ENCODE results near the gene CCDC91. TPM values are rescaled to one million over a fixed set of nuclear protein-coding genes. Genes with fewer than 3 reads are reported as not detected.
A peak's percentile ranks its signal among the peaks of the same experiment; 100 is the strongest.

CCDC91 gene
- total RNA-seq, 1 donor from 2014 or later = 35.8 TPM

- intact Hi-C loops (cut with DNase I) = no loop called here
These were observed 353.0 kb downstream of the CCDC91 start for GRCh38 chr12:28543021-28543890.

GRCh38 chr12:28550757-28551704, 360.8 kb downstream of the CCDC91 start:
- no peak for DNase-seq (ENCODE audit: low spot score)
- intact Hi-C loops (cut with DNase I) = no loop called here
- ATAC-seq = peak; percentile 48

More at GRCh38 chr12:28543021-28543890, 353.0 kb downstream of the CCDC91 start:
- DNase-seq (ENCODE audit: low spot score) = no peak
- ATAC-seq = no peak

GRCh38 chr12:28552251-28552970, 362.2 kb downstream of the CCDC91 start:
- ATAC-seq = no peak
- no peak for DNase-seq (ENCODE audit: low spot score)
- intact Hi-C loops (cut with DNase I) = no loop called here

GRCh38 chr12:28555748-28556147, 365.5 kb downstream of the CCDC91 start:
- ATAC-seq (no peak), DNase-seq (ENCODE audit: low spot score) (no peak)
- intact Hi-C loops (cut with DNase I) = no loop called here

- intact Hi-C loops (cut with DNase I) = no loop called here
- no peak for ATAC-seq
- no peak for DNase-seq (ENCODE audit: low spot score)
These were observed 368.0 kb downstream of the CCDC91 start for GRCh38 chr12:28558250-28558649.

- intact Hi-C loops (cut with DNase I) = no loop called here
- DNase-seq (ENCODE audit: low spot score) (no peak), ATAC-seq (no peak)
These were observed 373.0 kb downstream of the CCDC91 start for GRCh38 chr12:28563286-28563685.

- intact Hi-C loops (cut with DNase I) = no loop called here
- ATAC-seq (no peak), DNase-seq (ENCODE audit: low spot score) (no peak)
These were observed 373.7 kb downstream of the CCDC91 start for GRCh38 chr12:28563936-28564335.

- intact Hi-C loops (cut with DNase I) = no loop called here
- no peak for DNase-seq (ENCODE audit: low spot score)
- ATAC-seq = no peak
These were observed 377.9 kb downstream of the CCDC91 start for GRCh38 chr12:28568118-28568517.

GRCh38 chr12:28568704-28569103, 378.4 kb downstream of the CCDC91 start:
- intact Hi-C loops (cut with DNase I) = no loop called here
- ATAC-seq (no peak), DNase-seq (ENCODE audit: low spot score) (no peak)

- peak; percentile 85 for ATAC-seq
These were observed 379.6 kb downstream of the CCDC91 start for GRCh38 chr12:28569698-28570411.

GRCh38 chr12:28570811-28571210, 380.6 kb downstream of the CCDC91 start:
- ATAC-seq = no peak
- no peak for DNase-seq (ENCODE audit: low spot score)
- intact Hi-C loops (cut with DNase I) = no loop called here

More at GRCh38 chr12:28569698-28570411, 379.6 kb downstream of the CCDC91 start:
- no peak for DNase-seq (ENCODE audit: low spot score)
- intact Hi-C loops (cut with DNase I) = no loop called here

- intact Hi-C loops (cut with DNase I) = no loop called here
- ATAC-seq (no peak), DNase-seq (ENCODE audit: low spot score) (no peak)
These were observed 384.7 kb downstream of the CCDC91 start for GRCh38 chr12:28574746-28575592.

GRCh38 chr12:28575593-28576205, 385.4 kb downstream of the CCDC91 start:
- no peak for ATAC-seq
- intact Hi-C loops (cut with DNase I) = no loop called here
- DNase-seq (ENCODE audit: low spot score) = no peak

- ATAC-seq (peak; percentile 67), DNase-seq (ENCODE audit: low spot score) (no peak)
- intact Hi-C loops (cut with DNase I) = no loop called here
These were observed 388.1 kb downstream of the CCDC91 start for GRCh38 chr12:28578361-28578760.

GRCh38 chr12:28578833-28579252, 388.6 kb downstream of the CCDC91 start:
- DNase-seq (ENCODE audit: low spot score) = no peak
- ATAC-seq = no peak
- intact Hi-C loops (cut with DNase I) = no loop called here

GRCh38 chr12:28582672-28583376, 392.6 kb downstream of the CCDC91 start:
- intact Hi-C loops (cut with DNase I) = no loop called here
- ATAC-seq (no peak), DNase-seq (ENCODE audit: low spot score) (no peak)
